Chondrocyte (in vitro differentiated cells): ENCODE results near the gene BMPER. TPM values are rescaled to one million over a fixed set of nuclear protein-coding genes. Genes with fewer than 3 reads are reported as not detected.

ENCODE experiments used
- DNase-seq: peaks from one replicate; pipeline ENCODE4 v3.0.0; 2021; ENCODE audit warnings: mixed read lengths, low spot score
- H3K27ac Mint-ChIP-seq: one replicate; pipeline ENCODE4 v1.8.0; 2021; ENCODE audit warnings: mild to moderate bottlenecking, moderate library complexity, mixed read lengths; ENCODE audit not compliant: unreplicated experiment
- H3K27me3 Mint-ChIP-seq: 2 replicates; pipeline ENCODE4 v1.8.0; 2021; ENCODE audit warnings: low read depth, mixed read lengths
- H3K36me3 Mint-ChIP-seq: 2 replicates; pipeline ENCODE4 v1.8.0; 2021; ENCODE audit warnings: low read depth, mixed read lengths
- H3K4me1 Mint-ChIP-seq: 2 replicates; pipeline ENCODE4 v1.8.0; 2021; ENCODE audit warnings: low read depth, mild to moderate bottlenecking, mixed read lengths
- H3K4me3 Mint-ChIP-seq: one replicate; pipeline ENCODE4 v1.8.0; 2021; ENCODE audit warnings: mild to moderate bottlenecking, moderate library complexity, mixed read lengths; ENCODE audit not compliant: unreplicated experiment
- H3K9me3 Mint-ChIP-seq: 2 replicates; pipeline ENCODE4 v1.8.0; 2021; ENCODE audit warnings: low read depth, mixed read lengths
- total RNA-seq: library from RNA; stranded (reverse); gene quantifications from 3 replicates; pipeline ENCODE4 v1.2.1, GENCODE V29; 2021
- TF ChIP-seq, protein P1 (sequence below): fragments of 200-600 bp; sonication (generic); IDR thresholded peaks from 2 replicates; pipeline ENCODE4 v1.5.0; 2021; ENCODE audit warnings: antibody characterized with exemption, mild to moderate bottlenecking, moderate library complexity

The BMPER gene
- total RNA-seq, 1 donor from 2014 or later: 0.30 TPM

DNA sequence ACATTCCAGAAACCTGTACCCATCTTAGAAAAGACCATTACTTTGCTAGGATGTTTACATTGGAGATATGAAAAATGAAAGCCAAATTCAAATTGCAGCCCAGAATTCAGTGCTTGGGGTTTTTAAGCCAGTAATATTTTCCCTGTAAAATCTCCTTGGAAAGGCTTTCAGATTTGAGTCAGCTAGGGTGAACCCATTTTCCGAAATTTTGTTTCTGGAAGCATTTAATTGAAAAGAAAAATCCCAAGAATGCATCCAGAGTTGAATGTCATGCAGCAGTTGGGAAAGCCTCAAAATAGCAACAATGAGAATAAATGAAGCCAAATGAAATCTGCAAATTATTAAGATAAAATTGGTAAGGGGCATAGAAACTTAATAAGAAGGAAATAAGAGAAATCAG is 106.4 kb downstream of the BMPER start:
- H3K27me3 Mint-ChIP-seq: no peaks in the 10 kb centered on the region
- H3K27ac Mint-ChIP-seq: no peak overlapping the region
- TF ChIP-seq, protein P1, sequence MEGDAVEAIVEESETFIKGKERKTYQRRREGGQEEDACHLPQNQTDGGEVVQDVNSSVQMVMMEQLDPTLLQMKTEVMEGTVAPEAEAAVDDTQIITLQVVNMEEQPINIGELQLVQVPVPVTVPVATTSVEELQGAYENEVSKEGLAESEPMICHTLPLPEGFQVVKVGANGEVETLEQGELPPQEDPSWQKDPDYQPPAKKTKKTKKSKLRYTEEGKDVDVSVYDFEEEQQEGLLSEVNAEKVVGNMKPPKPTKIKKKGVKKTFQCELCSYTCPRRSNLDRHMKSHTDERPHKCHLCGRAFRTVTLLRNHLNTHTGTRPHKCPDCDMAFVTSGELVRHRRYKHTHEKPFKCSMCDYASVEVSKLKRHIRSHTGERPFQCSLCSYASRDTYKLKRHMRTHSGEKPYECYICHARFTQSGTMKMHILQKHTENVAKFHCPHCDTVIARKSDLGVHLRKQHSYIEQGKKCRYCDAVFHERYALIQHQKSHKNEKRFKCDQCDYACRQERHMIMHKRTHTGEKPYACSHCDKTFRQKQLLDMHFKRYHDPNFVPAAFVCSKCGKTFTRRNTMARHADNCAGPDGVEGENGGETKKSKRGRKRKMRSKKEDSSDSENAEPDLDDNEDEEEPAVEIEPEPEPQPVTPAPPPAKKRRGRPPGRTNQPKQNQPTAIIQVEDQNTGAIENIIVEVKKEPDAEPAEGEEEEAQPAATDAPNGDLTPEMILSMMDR: no peak
- peaks cover 15% of the 10 kb centered on the region for H3K4me1 Mint-ChIP-seq
- no peaks in the 10 kb centered on the region for H3K36me3 Mint-ChIP-seq
- H3K9me3 Mint-ChIP-seq: no peaks in the 10 kb centered on the region
- no peak overlapping the region for H3K4me3 Mint-ChIP-seq
- DNase-seq: no peak

DNA sequence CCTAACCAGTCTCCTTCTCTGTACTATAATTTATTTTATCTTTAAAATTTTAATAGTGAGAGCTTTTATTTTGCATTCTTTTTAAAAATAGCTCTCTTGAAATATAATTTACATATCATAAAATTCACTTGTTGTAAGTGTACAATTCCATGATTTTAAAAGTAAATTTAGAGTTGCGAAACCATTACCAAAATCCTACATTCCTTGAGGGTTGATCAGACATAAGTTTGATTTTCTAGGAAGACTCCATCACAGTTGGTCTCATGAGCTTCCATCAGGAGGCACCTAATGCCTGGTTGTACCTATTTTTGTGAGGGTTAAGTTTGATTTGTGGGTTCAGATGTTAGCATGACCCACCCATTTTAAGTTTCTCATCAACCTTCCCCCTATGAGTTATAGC is 108.1 kb downstream of the BMPER start:
- Mint-ChIP-seq H3K27ac (no peak overlapping the region), H3K27me3 (no peaks in the 10 kb centered on the region), H3K4me3 (no peak overlapping the region), H3K36me3 (no peaks in the 10 kb centered on the region), H3K9me3 (no peaks in the 10 kb centered on the region), H3K4me1 (peaks cover 15% of the 10 kb centered on the region)
- TF ChIP-seq, protein P1: no peak
- DNase-seq: no peak

DNA sequence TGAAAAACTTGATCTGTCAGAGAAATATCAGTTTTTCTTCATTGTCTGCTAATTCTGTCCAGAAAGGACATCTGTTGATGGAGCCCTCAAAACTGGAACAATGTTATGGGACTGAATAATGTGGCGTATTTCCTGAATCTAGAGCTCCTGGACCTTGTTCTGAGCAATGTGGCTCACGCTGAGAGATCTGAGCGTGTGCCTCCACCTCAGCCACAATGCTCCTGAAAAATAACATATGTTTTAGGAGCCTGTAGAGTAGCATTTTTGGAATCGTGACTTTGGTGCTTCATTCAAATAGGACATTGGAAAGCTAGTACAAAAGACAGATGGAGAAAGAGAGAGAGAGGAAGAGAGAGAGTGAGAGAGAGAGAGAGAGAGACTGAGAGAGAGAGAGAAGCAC is 110.3 kb downstream of the BMPER start:
- no peak for DNase-seq
- Mint-ChIP-seq H3K4me1 (peaks cover 14% of the 10 kb centered on the region), H3K4me3 (no peak overlapping the region), H3K27me3 (no peaks in the 10 kb centered on the region), H3K36me3 (no peaks in the 10 kb centered on the region), H3K27ac (no peak overlapping the region), H3K9me3 (no peaks in the 10 kb centered on the region)
- TF ChIP-seq, protein P1: no peak

DNA sequence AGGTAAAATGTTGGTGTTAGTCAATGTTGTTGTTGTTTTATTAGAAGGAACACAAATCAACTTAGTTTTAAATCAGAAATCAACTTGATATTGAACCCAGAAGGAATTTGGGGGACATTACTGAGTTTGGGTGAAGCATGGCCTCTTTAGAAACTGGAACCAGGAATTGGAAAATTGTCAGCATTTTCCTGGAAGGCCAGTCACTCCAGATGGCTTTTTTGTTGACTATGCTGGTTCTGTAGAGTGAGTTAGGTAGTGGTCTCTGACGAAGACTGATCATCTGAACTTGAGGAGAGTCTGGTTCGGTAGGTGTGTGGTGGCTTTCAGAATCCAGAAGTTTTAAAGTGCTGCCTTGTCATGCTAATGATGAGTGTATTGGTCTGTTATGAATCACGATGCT is 111.5 kb downstream of the BMPER start:
- H3K27ac Mint-ChIP-seq: no peak overlapping the region
- TF ChIP-seq, protein P1: no peak

DNA sequence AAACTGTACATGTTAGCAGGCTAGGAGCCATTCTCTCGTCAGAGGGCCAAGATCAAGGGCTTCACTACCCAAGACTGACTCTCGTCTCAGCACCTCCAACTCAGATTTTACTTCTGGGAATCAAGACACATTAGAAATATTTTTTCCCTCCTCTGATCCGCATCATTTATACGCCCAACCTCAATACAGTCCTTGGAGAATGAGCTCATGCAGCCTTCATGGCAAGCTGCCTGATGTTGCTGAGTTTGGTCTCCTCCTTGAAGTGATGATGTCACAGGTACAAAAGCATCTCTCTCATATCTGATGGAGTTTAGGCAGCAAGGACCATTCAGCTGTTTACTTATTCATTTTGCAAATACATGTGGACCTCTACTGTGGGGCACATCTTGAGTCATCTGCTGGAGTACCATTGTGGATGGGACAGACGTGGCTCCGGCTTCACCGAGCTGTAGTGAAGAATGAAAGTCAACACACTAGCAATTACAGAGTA is 114.0 kb downstream of the BMPER start:
- Mint-ChIP-seq H3K27ac (no peak overlapping the region), H3K27me3 (no peaks in the 10 kb centered on the region), H3K9me3 (peaks cover 3% of the 10 kb centered on the region), H3K4me1 (no peaks in the 10 kb centered on the region), H3K4me3 (no peak overlapping the region), H3K36me3 (no peaks in the 10 kb centered on the region)
- TF ChIP-seq, protein P1: no peak
- DNase-seq: no peak

More for the DNA sequence above, 111.5 kb downstream of the BMPER start:
- no peaks in the 10 kb centered on the region for H3K27me3 Mint-ChIP-seq
- H3K9me3 Mint-ChIP-seq: no peaks in the 10 kb centered on the region
- H3K4me1 Mint-ChIP-seq: peaks cover 5% of the 10 kb centered on the region
- no peak overlapping the region for H3K4me3 Mint-ChIP-seq
- no peaks in the 10 kb centered on the region for H3K36me3 Mint-ChIP-seq
- DNase-seq: no peak
